ENCODE results near the gene GALNTL6.

The GALNTL6 gene

DNA sequence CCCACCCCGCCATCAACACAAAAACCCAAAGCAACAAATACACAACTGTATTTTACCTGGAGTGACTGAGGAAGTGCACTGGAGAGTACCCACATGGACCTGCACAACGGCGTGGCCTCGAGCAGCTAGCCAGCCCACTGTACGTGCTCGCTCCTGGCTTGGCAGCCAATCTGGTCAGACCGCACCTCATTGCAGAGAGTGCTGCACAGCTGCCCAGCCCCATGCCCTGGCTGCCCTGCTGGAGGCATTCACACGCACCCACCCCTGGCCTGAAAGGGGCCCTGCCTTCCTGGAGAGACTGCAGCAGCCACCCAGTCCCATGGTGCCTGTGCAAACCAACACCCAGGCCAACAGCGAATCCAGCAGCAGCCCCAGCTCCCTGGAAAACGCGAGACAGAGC is 116.3 kb downstream of the GALNTL6 start:
- ATAC-seq (ENCODE audit: low read depth) (no peak), DNase-seq (ENCODE audit: low spot score) (peak; percentile 19)
- no peaks in the 10 kb centered on the region for H3K36me3 ChIP-seq (ENCODE audit: low read depth)
- no peak overlapping the region for H3K4me3 ChIP-seq (ENCODE audit: severe bottlenecking)
- H3K27ac ChIP-seq (ENCODE audit: poor library complexity, severe bottlenecking) = no peak overlapping the region
- H3K9me3 ChIP-seq (ENCODE audit: severe bottlenecking) = no peaks in the 10 kb centered on the region
- H3K27me3 ChIP-seq (ENCODE audit: insufficient read depth, poor library complexity, severe bottlenecking) = no peaks in the 10 kb centered on the region
- no peaks in the 10 kb centered on the region for H3K4me1 ChIP-seq (ENCODE audit: insufficient read depth, poor library complexity, severe bottlenecking)
- TF ChIP-seq, protein P1, sequence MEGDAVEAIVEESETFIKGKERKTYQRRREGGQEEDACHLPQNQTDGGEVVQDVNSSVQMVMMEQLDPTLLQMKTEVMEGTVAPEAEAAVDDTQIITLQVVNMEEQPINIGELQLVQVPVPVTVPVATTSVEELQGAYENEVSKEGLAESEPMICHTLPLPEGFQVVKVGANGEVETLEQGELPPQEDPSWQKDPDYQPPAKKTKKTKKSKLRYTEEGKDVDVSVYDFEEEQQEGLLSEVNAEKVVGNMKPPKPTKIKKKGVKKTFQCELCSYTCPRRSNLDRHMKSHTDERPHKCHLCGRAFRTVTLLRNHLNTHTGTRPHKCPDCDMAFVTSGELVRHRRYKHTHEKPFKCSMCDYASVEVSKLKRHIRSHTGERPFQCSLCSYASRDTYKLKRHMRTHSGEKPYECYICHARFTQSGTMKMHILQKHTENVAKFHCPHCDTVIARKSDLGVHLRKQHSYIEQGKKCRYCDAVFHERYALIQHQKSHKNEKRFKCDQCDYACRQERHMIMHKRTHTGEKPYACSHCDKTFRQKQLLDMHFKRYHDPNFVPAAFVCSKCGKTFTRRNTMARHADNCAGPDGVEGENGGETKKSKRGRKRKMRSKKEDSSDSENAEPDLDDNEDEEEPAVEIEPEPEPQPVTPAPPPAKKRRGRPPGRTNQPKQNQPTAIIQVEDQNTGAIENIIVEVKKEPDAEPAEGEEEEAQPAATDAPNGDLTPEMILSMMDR (IDR thresholded peaks at IDR 0.05; ENCODE audit: poor library complexity, severe bottlenecking) = no peak

GRCh38 chr4:171929907-171930306 is 116.7 kb downstream of the GALNTL6 start:
- no peaks in the 10 kb centered on the region for H3K9me3 ChIP-seq (ENCODE audit: severe bottlenecking)
- H3K36me3 ChIP-seq (ENCODE audit: low read depth) = no peaks in the 10 kb centered on the region
- H3K4me3 ChIP-seq (ENCODE audit: severe bottlenecking) = no peak overlapping the region
- no peaks in the 10 kb centered on the region for H3K4me1 ChIP-seq (ENCODE audit: insufficient read depth, poor library complexity, severe bottlenecking)
- ATAC-seq (ENCODE audit: low read depth) (no peak), DNase-seq (ENCODE audit: low spot score) (peak; percentile 27)
- H3K27me3 ChIP-seq (ENCODE audit: insufficient read depth, poor library complexity, severe bottlenecking) = no peaks in the 10 kb centered on the region
- TF ChIP-seq, protein P1 (IDR thresholded peaks at IDR 0.05; ENCODE audit: poor library complexity, severe bottlenecking) = no peak
- no peak overlapping the region for H3K27ac ChIP-seq (ENCODE audit: poor library complexity, severe bottlenecking)

DNA sequence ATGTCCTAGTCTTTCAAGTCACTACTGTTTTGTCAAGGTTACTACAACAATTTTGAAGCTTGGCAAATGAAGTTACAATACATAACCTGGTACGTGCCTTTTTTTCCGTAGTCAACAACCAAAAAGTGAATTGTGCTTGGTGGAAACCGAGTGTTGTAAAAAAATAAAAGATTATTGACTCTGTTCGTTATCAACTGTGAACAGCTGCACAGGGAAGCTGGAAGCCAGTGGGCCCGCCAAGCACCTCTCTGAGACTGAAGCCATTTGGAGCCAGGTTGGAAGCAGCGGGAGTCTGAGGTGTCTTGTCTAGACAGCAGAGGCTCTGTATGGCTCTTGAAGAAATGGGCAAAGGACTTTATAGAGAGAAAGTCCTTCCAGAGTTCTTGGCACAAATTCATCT is 119.0 kb downstream of the GALNTL6 start:
- ATAC-seq (ENCODE audit: low read depth) = no peak
- no peaks in the 10 kb centered on the region for H3K36me3 ChIP-seq (ENCODE audit: low read depth)
- no peaks in the 10 kb centered on the region for H3K4me1 ChIP-seq (ENCODE audit: insufficient read depth, poor library complexity, severe bottlenecking)
- TF ChIP-seq, protein P1 (IDR thresholded peaks at IDR 0.05; ENCODE audit: poor library complexity, severe bottlenecking) = no peak
- DNase-seq (ENCODE audit: low spot score) = no peak
- H3K27me3 ChIP-seq (ENCODE audit: insufficient read depth, poor library complexity, severe bottlenecking) = no peaks in the 10 kb centered on the region
- no peak overlapping the region for H3K27ac ChIP-seq (ENCODE audit: poor library complexity, severe bottlenecking)
- no peak overlapping the region for H3K4me3 ChIP-seq (ENCODE audit: severe bottlenecking)
- no peaks in the 10 kb centered on the region for H3K9me3 ChIP-seq (ENCODE audit: severe bottlenecking)

- no peaks in the 10 kb centered on the region for H3K9me3 ChIP-seq (ENCODE audit: severe bottlenecking)
- no peaks in the 10 kb centered on the region for H3K27me3 ChIP-seq (ENCODE audit: insufficient read depth, poor library complexity, severe bottlenecking)
- no peak overlapping the region for H3K27ac ChIP-seq (ENCODE audit: poor library complexity, severe bottlenecking)
- no peaks in the 10 kb centered on the region for H3K36me3 ChIP-seq (ENCODE audit: low read depth)
- no peaks in the 10 kb centered on the region for H3K4me1 ChIP-seq (ENCODE audit: insufficient read depth, poor library complexity, severe bottlenecking)
- H3K4me3 ChIP-seq (ENCODE audit: severe bottlenecking) = no peak overlapping the region
- ATAC-seq (ENCODE audit: low read depth) (no peak), DNase-seq (ENCODE audit: low spot score) (no peak)
- TF ChIP-seq, protein P1 (IDR thresholded peaks at IDR 0.05; ENCODE audit: poor library complexity, severe bottlenecking) = no peak
Measured at GRCh38 chr4:171940656-171941055, 127.5 kb downstream of the GALNTL6 start.

DNA sequence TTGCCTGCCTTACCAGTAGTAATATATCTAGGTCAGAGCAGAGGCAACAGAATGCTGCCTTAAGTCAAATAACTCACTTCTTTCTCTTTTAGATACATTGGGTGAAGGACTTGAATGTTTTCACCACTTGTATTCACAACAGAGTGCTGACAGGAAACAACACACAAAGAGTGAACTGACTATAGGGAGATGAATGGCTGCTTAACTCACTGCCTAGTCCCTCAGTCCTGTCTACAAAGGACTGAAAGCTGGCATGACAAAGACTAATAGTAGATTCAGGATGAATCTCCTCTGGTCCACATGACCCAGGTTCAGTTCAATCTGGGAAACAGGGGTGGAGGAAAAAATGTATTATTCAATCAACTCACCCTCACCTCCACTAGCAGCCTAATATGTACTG is 134.2 kb downstream of the GALNTL6 start:
- TF ChIP-seq, protein P1 (IDR thresholded peaks at IDR 0.05; ENCODE audit: poor library complexity, severe bottlenecking) = no peak
- H3K36me3 ChIP-seq (ENCODE audit: low read depth) = no peaks in the 10 kb centered on the region
- no peak for DNase-seq (ENCODE audit: low spot score)

More for the DNA sequence above, 134.2 kb downstream of the GALNTL6 start:
- Histone ChIP-seq H3K4me1 (ENCODE audit: insufficient read depth, poor library complexity, severe bottlenecking) (no peaks in the 10 kb centered on the region), H3K4me3 (ENCODE audit: severe bottlenecking) (no peak overlapping the region), H3K27me3 (ENCODE audit: insufficient read depth, poor library complexity, severe bottlenecking) (no peaks in the 10 kb centered on the region), H3K27ac (ENCODE audit: poor library complexity, severe bottlenecking) (no peak overlapping the region), H3K9me3 (ENCODE audit: severe bottlenecking) (no peaks in the 10 kb centered on the region)
- no peak for ATAC-seq (ENCODE audit: low read depth)

Data from RWPE2 (cell line).